Endothelial cell of umbilical vein (primary cell): ENCODE measurements around the gene ZNF330.

Experiments used
- EZH2 ChIP-seq: IDR thresholded peaks from 2 replicates; pipeline ENCODE4 v1.6.1; 2012; ENCODE audit warnings: borderline replicate concordance, low read depth, mild to moderate bottlenecking, moderate library complexity, low read length, inconsistent platforms; ENCODE audit not compliant: severe bottlenecking
- POLR2A ChIP-seq: IDR thresholded peaks from 2 replicates; pipeline ENCODE4 v1.6.1; 2012; ENCODE audit warnings: low read depth, mild to moderate bottlenecking, control low read depth, low read length
- POLR2AphosphoS5 ChIP-seq: IDR thresholded peaks from 2 replicates; pipeline ENCODE4 v1.6.1; 2012; ENCODE audit warnings: low read depth, mild to moderate bottlenecking, control low read depth, low read length, moderate library complexity; ENCODE audit not compliant: insufficient read depth

DNA sequence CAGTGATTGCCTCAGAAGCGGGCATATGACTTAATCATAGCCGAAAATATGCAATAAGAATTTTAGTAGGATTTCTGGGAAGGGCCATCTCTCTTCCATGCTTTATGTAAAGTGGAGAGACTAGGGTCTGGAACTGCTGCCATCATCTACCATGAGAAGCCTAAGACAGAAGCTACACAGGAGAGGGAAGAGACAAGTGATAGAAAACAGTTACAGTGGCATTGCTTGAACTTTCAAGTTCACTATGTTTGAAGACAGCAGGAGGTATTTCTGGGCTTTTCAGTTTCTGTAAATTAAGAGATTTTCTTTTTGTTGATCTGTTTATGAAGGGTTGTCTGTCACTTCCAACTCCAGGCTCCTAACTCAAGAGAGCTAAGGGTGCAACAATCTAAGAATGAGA, 62.5 kb downstream of the ZNF330 start:
- TF ChIP-seq POLR2AphosphoS5 (no peak), EZH2 (no peak), POLR2A (no peak)
